Endothelial cell of umbilical vein (primary cell): ENCODE data around the gene NDST4. TPM values are rescaled to one million over a fixed set of nuclear protein-coding genes. Genes with fewer than 3 reads are reported as not detected.

Experiments used
- BruUV-seq: library from RNA; stranded (reverse); fragments of 400-500 nt; replicated peaks from 2 replicates; lab custom pipeline; 2021; lab: Mats Ljungman, UMichigan
- CTCF ChIA-PET: fragments of 300-600, 350-600 bp; sonication (Branson Sonifier 250); formaldehyde crosslinking; loops from one replicate; lab custom pipeline; 2021; ENCODE audit warnings: antibody characterized with exemption, inconsistent platforms; lab: Charles Lee
- POLR2A ChIA-PET: fragments of 300-600, 350-600 bp; sonication (Branson Sonifier 250); formaldehyde crosslinking; loops from one replicate; lab custom pipeline; 2021; ENCODE audit warnings: antibody characterized with exemption, inconsistent platforms; lab: Charles Lee
- DNase-seq: peaks from one replicate; pipeline ENCODE4 v3.0.0-alpha.2; 2011; ENCODE audit warnings: low read depth, low spot score
- FAIRE-seq: peaks from 2 replicates; lab custom pipeline; 2011; peaks lifted over from hg19 to GRCh38; lab: Jason Lieb, UNC
- H2AFZ ChIP-seq: 2 replicates; pipeline ENCODE4 v1.6.0; 2012; ENCODE audit warnings: low read depth, low read length, control low read depth, inconsistent platforms
- H3K27ac ChIP-seq: 2 replicates; pipeline ENCODE4 v1.5.1; 2011; ENCODE audit warnings: low read depth, mild to moderate bottlenecking, control low read depth, low read length, moderate library complexity; ENCODE audit not compliant: insufficient read depth
- H3K27me3 ChIP-seq, 2 experiments: 2 replicates each; pipeline versions ENCODE4 v1.6.0 to v1.6.1; 2011; ENCODE audit warnings: low read length in 2 of 2, mixed read lengths in 1 of 2; ENCODE audit not compliant: control insufficient read depth in 2 of 2, insufficient read depth in 2 of 2
- H3K36me3 ChIP-seq, 2 experiments: 2 replicates in 1 of 2; 3 replicates in 1 of 2; pipeline ENCODE4 v1.5.1; 2011; ENCODE audit warnings: low read length in 2 of 2, mild to moderate bottlenecking in 1 of 2, moderate library complexity in 1 of 2; ENCODE audit not compliant: control insufficient read depth in 2 of 2, insufficient read depth in 2 of 2; ENCODE audit errors: extremely low read depth in 1 of 2
- H3K4me1 ChIP-seq: 3 replicates; pipeline ENCODE4 v1.5.1; 2011; ENCODE audit warnings: mild to moderate bottlenecking, low read length; ENCODE audit not compliant: control insufficient read depth, insufficient read depth; ENCODE audit errors: extremely low read depth
- H3K4me2 ChIP-seq: 2 replicates; pipeline ENCODE4 v1.6.1; 2011; ENCODE audit warnings: low read length, control low read depth, mixed read lengths; ENCODE audit not compliant: insufficient read depth
- H3K4me3 ChIP-seq, 3 experiments: fragments of 200-600 bp in 1 of 3; sonication (generic), shearing (Covaris generic) in 1 of 3; replicated peaks in 1 of 3; 2 replicates each; pipeline ENCODE4 v1.5.1; 2011 to 2016; ENCODE audit warnings: control low read depth in 3 of 3, low read length in 3 of 3, mild to moderate bottlenecking in 2 of 3, inconsistent platforms in 1 of 3, low read depth in 1 of 3, moderate library complexity in 1 of 3; ENCODE audit not compliant: insufficient read depth in 1 of 3
- H3K79me2 ChIP-seq: 2 replicates; pipeline ENCODE4 v1.6.0; 2012; ENCODE audit warnings: low read length, inconsistent platforms; ENCODE audit not compliant: control insufficient read depth, insufficient read depth
- H3K9ac ChIP-seq: replicated peaks from 2 replicates; pipeline ENCODE3; 2011; ENCODE audit warnings: low read length, control low read depth; ENCODE audit not compliant: insufficient read depth; ENCODE audit errors: extremely low read depth
- H3K9me1 ChIP-seq: replicated peaks from 3 replicates; pipeline ENCODE4 v1.6.0; 2011; ENCODE audit warnings: mild to moderate bottlenecking, low read length; ENCODE audit not compliant: control insufficient read depth, insufficient read depth; ENCODE audit errors: extremely low read depth
- H3K9me3 ChIP-seq: replicated peaks from 2 replicates; pipeline ENCODE4 v1.5.1; 2012; ENCODE audit warnings: low read length, inconsistent platforms; ENCODE audit not compliant: control insufficient read depth, insufficient read depth
- H4K20me1 ChIP-seq: replicated peaks from 2 replicates; pipeline ENCODE3; 2011; ENCODE audit warnings: mild to moderate bottlenecking, low read length; ENCODE audit not compliant: control insufficient read depth, insufficient read depth; ENCODE audit errors: extremely low read depth
- EZH2 ChIP-seq: IDR thresholded peaks from 2 replicates; pipeline ENCODE4 v1.6.1; 2012; ENCODE audit warnings: borderline replicate concordance, low read depth, mild to moderate bottlenecking, moderate library complexity, low read length, inconsistent platforms; ENCODE audit not compliant: severe bottlenecking
- FOS ChIP-seq: IDR thresholded peaks from 2 replicates; pipeline ENCODE4 v1.6.1; 2011; ENCODE audit warnings: mild to moderate bottlenecking, low read length, moderate library complexity, borderline replicate concordance; ENCODE audit not compliant: insufficient read depth
- GATA2 ChIP-seq: IDR thresholded peaks from 2 replicates; pipeline ENCODE4 v1.7.0; 2011; ENCODE audit warnings: low read depth, mild to moderate bottlenecking, moderate library complexity, mixed read lengths, low read length; ENCODE audit not compliant: insufficient read length, insufficient read depth
- JUN ChIP-seq: IDR thresholded peaks from 2 replicates; pipeline ENCODE4 v1.6.1; 2011; ENCODE audit warnings: borderline replicate concordance, low read depth; ENCODE audit not compliant: insufficient read length, insufficient read depth
- MAX ChIP-seq: IDR thresholded peaks from 2 replicates; pipeline ENCODE4 v1.6.1; 2011; ENCODE audit not compliant: insufficient read depth, insufficient read length
- MYC ChIP-seq: IDR thresholded peaks from one replicate; pipeline ENCODE4 v1.6.1; 2011; ENCODE audit warnings: mild to moderate bottlenecking, low read depth, low read length
- POLR2A ChIP-seq: IDR thresholded peaks from 2 replicates; pipeline ENCODE4 v1.6.1; 2012; ENCODE audit warnings: low read depth, mild to moderate bottlenecking, control low read depth, low read length
- POLR2AphosphoS5 ChIP-seq: IDR thresholded peaks from 2 replicates; pipeline ENCODE4 v1.6.1; 2012; ENCODE audit warnings: low read depth, mild to moderate bottlenecking, control low read depth, low read length, moderate library complexity; ENCODE audit not compliant: insufficient read depth
- dilution Hi-C: fragments of 300-500 bp; cut with MboI; formaldehyde crosslinking; loops from one replicate; pipeline ENCODE4 v1.15.0; 2019; ENCODE audit warnings: low sequenced_read_pairs; ENCODE audit not compliant: extremely low pct_ligation_motif_present
- intact Hi-C: fragments of 100-400 bp; cut with micrococcal nuclease; formaldehyde crosslinking; loops from one replicate; pipeline ENCODE4 v1.10.0; 2022
- polyA plus RNA-seq, 4 experiments: library from polyadenylated mRNA; depleted of rRNA in 3 of 4; stranded (reverse) in 3 of 4; unstranded in 1 of 4; fragments of >200 nt; gene quantifications; 2 replicates each; pipeline versions ENCODE4 v1.2.1 to v1.2.3, GENCODE V29; 2011 to 2012; ENCODE audit warnings: missing spikeins in 1 of 4
- total RNA-seq: library from RNA; stranded (reverse); gene quantifications from 2 replicates; pipeline ENCODE4 v1.2.3, GENCODE V29; 2021
- TF ChIP-seq, protein P1 (sequence below), 2 donors: IDR thresholded peaks; 1 replicate in 1 of 2; 2 replicates in 1 of 2; pipeline ENCODE4 v1.5.1; 2011; ENCODE audit warnings: low read length in 2 of 2, mild to moderate bottlenecking in 2 of 2, moderate library complexity in 2 of 2, control low read depth in 1 of 2, inconsistent platforms in 1 of 2, low read depth in 1 of 2; ENCODE audit not compliant: insufficient read depth in 1 of 2; ENCODE audit errors: extremely low read depth in 1 of 2

Gene NDST4
- total and polyA plus RNA-seq, 2 donors (not counting 3 experiments of a cell fraction or from before 2014, with no cell fraction given): not detected

DNA sequence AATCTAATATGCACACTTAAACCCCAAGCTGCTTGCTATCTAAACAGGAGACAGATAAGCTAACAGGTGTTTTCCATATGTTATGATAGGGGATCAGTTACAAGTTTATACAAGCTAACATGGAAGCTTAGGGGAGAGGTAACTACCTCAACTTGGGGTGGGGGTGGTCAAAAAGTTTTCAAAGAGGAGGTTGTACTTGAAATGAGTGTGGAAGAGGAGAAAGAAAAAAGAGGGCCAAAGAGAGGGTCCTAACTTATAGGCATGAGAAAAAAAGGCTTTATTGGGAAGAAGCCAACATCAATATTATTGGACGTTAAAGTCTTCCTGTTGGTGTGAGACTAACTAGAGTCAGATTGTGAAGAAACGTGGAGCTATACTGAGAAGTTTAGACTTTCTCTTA is 205.9 kb downstream of the NDST4 start:
- H3K9me3 ChIP-seq: no peaks in the 10 kb centered on the region
- H3K9me1 ChIP-seq: no peaks in the 10 kb centered on the region
- ChIA-PET CTCF (no interaction called here), POLR2A (no interaction called here)
- H3K36me3 ChIP-seq: no peaks in the 10 kb centered on the region
- no peaks in the 10 kb centered on the region for H3K4me1 ChIP-seq
- H3K4me2 ChIP-seq: no peak overlapping the region
- no peaks in the 10 kb centered on the region for H3K79me2 ChIP-seq
- no peak overlapping the region for H3K4me3 ChIP-seq
- H3K27ac ChIP-seq: no peak overlapping the region
- DNase-seq (peak; percentile 14), FAIRE-seq (no peak)
- no peak overlapping the region for H3K9ac ChIP-seq
- TF ChIP-seq, protein P1, sequence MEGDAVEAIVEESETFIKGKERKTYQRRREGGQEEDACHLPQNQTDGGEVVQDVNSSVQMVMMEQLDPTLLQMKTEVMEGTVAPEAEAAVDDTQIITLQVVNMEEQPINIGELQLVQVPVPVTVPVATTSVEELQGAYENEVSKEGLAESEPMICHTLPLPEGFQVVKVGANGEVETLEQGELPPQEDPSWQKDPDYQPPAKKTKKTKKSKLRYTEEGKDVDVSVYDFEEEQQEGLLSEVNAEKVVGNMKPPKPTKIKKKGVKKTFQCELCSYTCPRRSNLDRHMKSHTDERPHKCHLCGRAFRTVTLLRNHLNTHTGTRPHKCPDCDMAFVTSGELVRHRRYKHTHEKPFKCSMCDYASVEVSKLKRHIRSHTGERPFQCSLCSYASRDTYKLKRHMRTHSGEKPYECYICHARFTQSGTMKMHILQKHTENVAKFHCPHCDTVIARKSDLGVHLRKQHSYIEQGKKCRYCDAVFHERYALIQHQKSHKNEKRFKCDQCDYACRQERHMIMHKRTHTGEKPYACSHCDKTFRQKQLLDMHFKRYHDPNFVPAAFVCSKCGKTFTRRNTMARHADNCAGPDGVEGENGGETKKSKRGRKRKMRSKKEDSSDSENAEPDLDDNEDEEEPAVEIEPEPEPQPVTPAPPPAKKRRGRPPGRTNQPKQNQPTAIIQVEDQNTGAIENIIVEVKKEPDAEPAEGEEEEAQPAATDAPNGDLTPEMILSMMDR (IDR thresholded peaks at IDR 0.05; ENCODE audit: extremely low read depth in 1 of 2, insufficient read depth in 1 of 2, low read depth in 1 of 2, low read length in 2 of 2): no peak
- no peak for TF ChIP-seq POLR2AphosphoS5
- no peak for TF ChIP-seq GATA2
- no peak for TF ChIP-seq JUN
- TF ChIP-seq MAX: no peak
- no peak for TF ChIP-seq MYC
- no peak for TF ChIP-seq POLR2A
- TF ChIP-seq FOS: no peak
- TF ChIP-seq EZH2: no peak
- H3K27me3 ChIP-seq: no peaks in the 10 kb centered on the region
- BruUV-seq: no TSS peak
- intact Hi-C loops (no loop called here), dilution Hi-C loops (no loop called here)
- no peaks in the 10 kb centered on the region for H4K20me1 ChIP-seq
- H2AFZ ChIP-seq: no peak overlapping the region
